ENCODE results near the gene MAPK14.
A peak's percentile ranks its signal among the peaks of the same experiment; 100 is the strongest.
"Not testable (repeated sequence)": the region's sequence is repeated elsewhere in the genome, so short reads cannot be mapped to it uniquely, and the experiment has no call there.

The MAPK14 gene

DNA sequence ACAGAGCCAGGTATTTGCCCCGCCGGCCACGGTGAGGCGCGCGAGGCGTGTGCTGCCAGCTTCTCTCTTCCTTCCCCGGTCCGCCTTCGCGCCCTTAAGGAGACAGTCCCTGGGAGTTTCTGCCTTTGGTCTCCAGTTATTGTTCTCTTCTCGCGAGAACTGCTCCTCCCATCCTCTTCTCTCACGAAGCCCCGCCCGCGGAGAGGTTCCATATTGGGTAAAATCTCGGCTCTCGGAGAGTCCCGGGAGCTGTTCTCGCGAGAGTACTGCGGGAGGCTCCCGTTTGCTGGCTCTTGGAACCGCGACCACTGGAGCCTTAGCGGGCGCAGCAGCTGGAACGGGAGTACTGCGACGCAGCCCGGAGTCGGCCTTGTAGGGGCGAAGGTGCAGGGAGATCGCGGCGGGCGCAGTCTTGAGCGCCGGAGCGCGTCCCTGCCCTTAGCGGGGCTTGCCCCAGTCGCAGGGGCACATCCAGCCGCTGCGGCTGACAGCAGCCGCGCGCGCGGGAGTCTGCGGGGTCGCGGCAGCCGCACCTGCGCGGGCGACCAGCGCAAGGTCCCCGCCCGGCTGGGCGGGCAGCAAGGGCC is at the start of gene MAPK14:
MAPK14 (plus strand) TSS at position 308 of the 587 bp plus-strand sequence. CDS start 350 bp downstream, outside the sequence.
- DNase-seq = peak; percentile 100

- not testable (repeated sequence) for DNase-seq
Measured at GRCh38 chr6:35980126-35980525, 47.5 kb upstream of the MAPK14 start.

- DNase-seq = no peak
Measured at GRCh38 chr6:35980991-35981645, 46.5 kb upstream of the MAPK14 start.

- DNase-seq = no peak
Measured at GRCh38 chr6:35984701-35985100, 42.9 kb upstream of the MAPK14 start.

DNA sequence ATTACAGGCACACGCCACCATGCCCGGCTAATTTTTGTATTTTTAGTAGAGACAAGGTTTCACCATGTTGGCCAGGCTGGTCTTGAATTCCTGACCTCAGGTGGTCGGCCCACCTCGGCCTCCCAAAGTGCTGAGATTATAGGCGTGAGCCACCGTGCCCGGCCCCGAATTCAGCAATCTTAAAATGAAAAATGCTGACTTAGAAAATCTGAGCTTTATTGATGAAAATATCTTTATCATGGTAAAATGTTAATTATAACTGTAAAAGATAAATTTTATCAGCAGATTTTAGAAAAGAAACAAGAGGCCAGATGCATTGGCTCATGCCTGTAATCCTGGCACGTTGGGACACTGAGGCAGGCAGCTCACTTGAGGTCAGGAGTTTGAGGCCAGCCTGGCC is 39.6 kb upstream of the MAPK14 start:
- DNase-seq = not testable (repeated sequence)

- DNase-seq = no peak
Measured at GRCh38 chr6:35993150-35993549, 34.5 kb upstream of the MAPK14 start.

DNA sequence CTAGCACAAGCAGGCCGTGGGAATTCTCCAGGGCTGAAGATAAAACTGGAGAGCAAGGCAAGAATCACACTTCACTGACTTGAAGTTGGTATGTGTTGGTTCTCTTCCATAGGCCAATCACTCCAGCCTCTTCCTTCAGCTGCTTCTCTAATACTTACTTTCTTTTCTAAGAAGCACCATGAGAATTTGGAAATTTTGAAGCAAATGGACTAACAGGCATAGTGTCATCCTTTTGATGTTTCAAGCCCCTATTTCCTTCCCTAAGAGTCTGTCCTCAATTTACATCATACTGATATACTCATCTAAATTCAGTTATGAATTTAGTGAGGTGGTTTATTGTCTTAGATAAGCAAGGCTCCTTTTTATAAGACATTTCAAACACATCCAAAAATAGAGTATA is 27.2 kb upstream of the MAPK14 start:
- DNase-seq = peak; percentile 40

DNA sequence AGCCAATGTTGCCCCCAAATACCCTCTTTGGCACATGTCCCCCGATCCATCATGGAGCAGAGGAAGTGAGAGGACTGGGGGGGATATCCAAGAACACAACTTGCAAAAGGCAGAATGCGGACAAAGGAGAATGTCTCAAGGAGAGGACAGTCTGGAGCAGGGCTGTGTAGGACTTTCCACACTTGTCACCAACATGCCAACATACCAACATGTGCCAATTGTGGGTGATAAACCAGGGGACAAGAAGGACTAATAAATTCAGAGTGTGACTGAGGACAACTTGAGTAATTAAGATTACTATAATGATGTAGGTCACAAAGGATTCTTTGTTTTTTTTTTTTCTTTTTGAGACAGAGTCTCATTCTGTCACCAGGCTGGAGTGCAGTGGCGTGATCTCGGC is 11.9 kb upstream of the MAPK14 start:
- peak; percentile 14 for DNase-seq

- peak; percentile 79 for DNase-seq
Measured at GRCh38 chr6:36018339-36018738, 9.3 kb upstream of the MAPK14 start.

DNA sequence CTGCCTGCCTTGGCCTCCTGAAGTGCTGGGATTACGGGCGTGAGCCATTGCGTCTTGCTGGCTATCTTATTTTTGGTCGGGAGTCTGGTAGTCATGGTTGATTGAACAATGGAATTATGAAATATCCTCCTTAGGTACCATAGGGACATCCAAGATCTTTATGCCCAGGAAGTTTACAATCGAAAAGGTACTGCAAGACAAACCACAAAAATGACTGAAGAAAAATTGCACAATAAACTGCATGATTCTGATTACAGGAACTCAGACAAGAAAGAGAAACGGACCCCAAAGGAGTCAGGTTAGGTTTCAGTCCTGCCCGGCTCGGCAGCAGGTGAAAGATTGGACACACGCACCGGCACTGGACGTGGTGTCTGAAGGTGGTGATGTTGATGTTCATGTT is 8.4 kb upstream of the MAPK14 start:
- no peak for DNase-seq

GRCh38 chr6:36020154-36020553 is 7.5 kb upstream of the MAPK14 start:
- DNase-seq = no peak

DNA sequence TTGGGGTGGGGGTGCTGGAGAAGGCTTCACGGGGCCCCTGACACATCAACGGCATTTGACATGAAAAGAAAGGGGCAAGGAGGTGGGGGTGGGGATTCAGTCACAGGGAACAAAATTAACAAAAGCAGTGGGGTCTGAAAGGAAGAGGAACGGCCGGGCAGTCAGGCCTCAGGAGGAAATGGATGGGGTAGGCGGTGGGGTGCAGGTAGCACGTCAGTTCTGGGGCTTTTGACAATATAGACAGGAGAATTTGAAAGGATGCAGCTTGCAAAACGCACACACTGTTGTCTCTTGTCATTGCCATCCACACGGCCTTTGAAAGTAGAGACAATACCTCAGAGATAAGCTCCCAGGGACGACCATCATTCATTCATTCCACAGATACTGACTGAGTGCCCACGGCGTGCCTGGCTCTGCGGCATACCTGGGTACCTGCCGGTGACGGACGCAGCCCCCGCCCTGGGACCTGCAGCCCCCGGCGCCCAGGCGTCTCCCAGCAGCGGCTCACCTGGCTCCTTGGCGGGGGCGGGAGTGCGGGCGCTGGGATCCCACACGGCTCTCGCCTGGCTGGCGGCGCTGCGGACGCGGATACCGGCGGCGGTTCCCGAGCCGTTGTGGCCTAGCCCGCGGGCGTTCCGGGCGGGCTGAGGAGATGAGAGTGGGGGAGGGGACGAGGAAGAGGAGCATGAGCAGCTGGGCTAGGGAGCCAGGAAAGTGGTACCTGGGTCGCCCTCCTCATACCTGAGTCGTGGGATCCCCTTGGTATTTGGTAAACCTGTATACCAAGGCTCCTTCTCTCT is 3.4 kb upstream of the MAPK14 start, which contains the start of gene SLC26A8:
SLC26A8 (minus strand) TSS at position 646 of the 800 bp plus-strand sequence. CDS start 4,934 bp downstream, outside the sequence.
- no peak for DNase-seq

- DNase-seq = no peak
Measured at GRCh38 chr6:36025260-36025931, 2.2 kb upstream of the MAPK14 start.

- DNase-seq = no peak
Measured at GRCh38 chr6:36025932-36026327, 1.7 kb upstream of the MAPK14 start.

GRCh38 chr6:36028088-36028876 is 674 bp downstream of the MAPK14 start:
- peak; percentile 21 for DNase-seq

DNA sequence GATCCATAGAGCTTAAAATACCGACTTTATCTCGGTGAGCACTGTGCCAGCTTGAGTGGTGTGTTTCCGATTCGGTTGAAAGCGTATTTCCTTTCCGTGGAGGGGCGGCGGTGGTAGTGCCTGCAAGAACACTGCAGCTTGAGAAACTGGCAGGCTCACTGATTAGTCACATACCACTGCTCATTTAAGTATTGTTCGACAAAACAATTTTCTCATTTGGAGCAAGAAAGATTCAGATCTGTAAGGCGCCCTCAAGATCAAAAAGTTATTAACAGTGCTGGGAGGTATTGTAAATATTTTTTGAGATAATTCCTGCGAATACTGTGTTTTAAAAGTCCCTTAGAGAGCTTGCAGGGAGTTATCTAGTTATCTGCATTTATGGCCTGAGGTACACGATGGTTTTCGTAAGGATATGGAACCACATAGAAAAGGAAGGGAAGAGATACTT is 1.3 kb downstream of the MAPK14 start:
- peak; percentile 78 for DNase-seq

DNA sequence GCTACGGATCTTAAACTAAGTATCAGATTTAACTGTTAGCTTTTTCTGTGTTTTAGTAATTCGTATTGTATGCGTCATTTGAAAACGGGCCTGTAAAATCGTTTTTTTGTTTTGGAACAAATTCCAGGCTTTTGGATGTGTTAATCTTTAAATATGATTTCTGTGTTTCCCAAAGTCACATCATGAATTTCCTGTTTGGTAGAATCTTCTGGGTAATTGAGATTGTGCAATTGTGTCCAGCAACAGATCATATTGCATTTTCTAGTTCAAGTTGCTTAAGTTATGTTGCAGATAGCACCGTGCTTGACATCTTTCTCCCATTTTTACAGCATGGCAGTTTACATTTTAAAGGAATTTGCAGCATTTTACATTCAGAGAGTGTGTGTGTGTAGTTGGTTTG is 1.9 kb downstream of the MAPK14 start:
- DNase-seq = peak; percentile 82

- peak; percentile 61 for DNase-seq
Measured at GRCh38 chr6:36032261-36032660, 4.7 kb downstream of the MAPK14 start.

GRCh38 chr6:36033144-36033543 is 5.5 kb downstream of the MAPK14 start:
- DNase-seq = not testable (repeated sequence)

GRCh38 chr6:36033935-36034334 is 6.3 kb downstream of the MAPK14 start:
- DNase-seq = peak; percentile 73

DNA sequence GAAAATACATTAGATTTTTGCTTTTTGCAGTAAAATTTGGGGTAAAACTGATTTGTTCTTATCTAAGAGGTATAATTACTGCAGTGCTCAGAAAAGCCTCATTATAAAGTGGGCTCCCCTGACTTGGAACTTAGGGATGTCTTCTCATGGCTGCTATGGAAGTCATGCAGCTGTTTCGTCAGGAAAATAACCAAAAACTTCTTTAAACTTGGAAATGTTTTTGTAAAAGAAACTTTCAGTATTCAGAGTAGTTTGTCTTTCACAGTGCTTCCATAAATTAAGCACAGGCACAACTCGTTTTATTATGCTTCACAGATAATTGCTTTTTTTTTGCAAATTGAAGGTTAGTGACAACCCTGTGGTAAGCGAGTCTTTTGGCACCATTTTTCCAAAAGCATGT is 6.8 kb downstream of the MAPK14 start:
- DNase-seq = no peak

GRCh38 chr6:36035225-36035624 is 7.6 kb downstream of the MAPK14 start:
- no peak for DNase-seq
